GM12872 (cell line): ENCODE data around the gene ZNF783.

Experiments used
- TF ChIP-seq, protein P1 (sequence below): IDR thresholded peaks from 3 replicates; pipeline ENCODE4 v1.5.1; 2011; ENCODE audit warnings: low read depth, mild to moderate bottlenecking, low read length, moderate library complexity; ENCODE audit not compliant: insufficient read depth

ZNF783 gene

DNA sequence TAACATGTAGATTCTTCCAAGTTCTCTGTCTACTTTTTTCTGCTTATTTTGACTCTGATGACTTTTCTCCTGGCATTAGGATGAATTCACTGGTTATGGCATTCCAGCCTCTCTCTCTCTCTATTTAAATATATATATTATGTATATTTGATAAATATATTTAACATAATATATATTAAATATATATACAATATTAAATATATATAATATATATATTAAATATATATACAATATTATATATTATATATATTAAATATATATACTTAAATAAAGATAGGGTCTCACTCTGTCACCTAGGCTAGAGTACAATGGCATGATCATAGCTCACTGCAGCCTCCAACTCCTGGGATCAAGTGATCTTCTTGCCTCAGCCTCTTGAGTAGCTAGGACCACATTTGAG is 60.7 kb downstream of the ZNF783 start:
- TF ChIP-seq, protein P1, sequence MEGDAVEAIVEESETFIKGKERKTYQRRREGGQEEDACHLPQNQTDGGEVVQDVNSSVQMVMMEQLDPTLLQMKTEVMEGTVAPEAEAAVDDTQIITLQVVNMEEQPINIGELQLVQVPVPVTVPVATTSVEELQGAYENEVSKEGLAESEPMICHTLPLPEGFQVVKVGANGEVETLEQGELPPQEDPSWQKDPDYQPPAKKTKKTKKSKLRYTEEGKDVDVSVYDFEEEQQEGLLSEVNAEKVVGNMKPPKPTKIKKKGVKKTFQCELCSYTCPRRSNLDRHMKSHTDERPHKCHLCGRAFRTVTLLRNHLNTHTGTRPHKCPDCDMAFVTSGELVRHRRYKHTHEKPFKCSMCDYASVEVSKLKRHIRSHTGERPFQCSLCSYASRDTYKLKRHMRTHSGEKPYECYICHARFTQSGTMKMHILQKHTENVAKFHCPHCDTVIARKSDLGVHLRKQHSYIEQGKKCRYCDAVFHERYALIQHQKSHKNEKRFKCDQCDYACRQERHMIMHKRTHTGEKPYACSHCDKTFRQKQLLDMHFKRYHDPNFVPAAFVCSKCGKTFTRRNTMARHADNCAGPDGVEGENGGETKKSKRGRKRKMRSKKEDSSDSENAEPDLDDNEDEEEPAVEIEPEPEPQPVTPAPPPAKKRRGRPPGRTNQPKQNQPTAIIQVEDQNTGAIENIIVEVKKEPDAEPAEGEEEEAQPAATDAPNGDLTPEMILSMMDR, result no peak

DNA sequence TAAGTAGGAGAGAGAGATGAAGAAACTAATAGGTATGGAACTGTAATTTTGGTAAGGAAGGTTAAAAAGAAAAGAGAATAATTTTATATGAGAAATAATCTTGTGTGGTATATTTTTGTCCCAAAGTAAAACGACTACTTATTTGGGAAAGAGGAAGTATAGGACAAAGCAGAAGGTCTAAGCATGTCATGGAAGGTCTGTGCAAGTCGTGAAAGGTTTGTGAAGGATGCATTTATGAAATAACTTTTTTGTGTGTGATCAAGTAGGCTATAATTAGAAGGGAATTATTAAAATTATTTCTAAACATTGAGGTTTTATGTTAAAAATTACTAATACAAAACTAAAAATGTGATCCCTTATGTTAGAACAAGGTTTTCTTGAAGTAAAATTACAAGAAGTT is 63.3 kb downstream of the ZNF783 start:
- TF ChIP-seq, protein P1, result no peak

DNA sequence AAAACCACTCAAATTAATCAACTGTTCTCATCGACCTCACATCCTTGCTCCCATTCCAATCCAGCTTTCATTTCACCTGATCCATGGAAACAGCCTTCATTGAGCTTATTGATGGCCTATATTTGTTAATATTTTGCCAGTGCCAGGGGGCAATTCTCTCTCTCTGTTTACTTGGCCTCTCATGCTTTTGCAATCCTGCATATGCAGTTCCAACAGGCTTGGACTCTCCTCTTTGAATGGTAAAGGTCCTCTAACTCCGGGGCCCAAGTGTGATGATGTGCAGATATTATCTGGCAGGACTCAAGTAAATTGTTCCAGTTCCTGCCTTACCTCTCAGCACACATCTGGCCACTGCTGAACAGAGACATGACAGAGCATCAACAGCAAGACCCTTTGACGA is 67.3 kb downstream of the ZNF783 start:
- TF ChIP-seq, protein P1, result no peak

DNA sequence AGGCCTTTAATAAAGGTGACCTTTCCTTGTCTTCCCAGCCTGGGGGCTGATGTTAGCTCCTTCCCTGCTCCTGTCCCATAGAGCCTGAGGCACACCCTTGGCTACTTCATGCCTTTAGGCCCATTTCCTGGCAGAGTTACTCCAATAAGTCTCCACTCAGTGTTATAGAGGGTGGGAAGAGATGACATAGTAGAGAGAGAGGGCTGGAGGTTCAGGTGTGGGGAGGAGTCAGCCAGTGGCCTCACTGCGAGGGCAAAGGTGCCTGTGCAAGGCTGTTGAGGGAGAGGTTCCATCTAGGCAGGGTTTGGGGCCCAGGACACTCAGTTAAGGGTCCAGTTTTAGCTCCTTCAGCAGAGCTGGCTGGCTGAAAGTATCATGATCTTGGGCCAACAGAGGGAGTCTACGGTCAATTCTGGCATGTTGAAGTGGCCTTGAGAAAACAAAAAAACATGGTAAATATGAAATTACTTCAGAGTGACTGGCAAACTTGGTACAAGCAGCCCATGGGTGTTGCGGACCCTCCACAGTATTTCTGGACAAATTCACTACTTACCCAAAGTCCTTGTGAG is 67.9 kb downstream of the ZNF783 start:
- TF ChIP-seq, protein P1, result no peak

DNA sequence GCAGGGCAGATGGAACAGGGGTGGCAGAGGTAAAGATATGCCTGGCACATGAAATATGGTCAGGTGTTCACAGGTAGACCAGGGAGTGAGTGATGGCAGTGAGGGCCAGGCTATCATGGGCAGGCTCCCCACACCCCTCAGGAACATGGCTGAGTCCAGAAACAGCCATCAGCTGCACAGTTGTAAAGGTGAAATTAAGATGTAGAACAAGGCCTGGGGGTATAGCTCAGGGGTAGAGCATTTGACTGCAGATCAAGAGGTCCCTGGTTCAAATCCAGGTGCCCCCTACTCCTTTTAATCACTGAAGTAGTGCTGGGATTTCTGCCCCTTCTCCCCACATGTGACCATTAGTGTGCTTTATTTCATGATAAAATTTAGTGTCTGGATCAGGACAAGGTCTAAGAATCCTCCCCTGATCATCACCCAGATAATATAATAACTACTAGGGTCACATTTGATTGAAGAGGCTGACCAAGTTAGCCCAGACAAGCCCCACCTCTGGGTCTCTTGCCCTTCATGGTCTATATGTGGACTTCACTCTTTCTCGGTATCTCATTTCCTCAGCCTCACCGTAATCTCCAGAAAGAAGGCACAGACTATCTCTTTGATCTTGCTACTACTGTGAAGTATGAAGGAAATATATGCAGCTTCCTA is 69.0 kb downstream of the ZNF783 start:
- TF ChIP-seq, protein P1, result no peak

DNA sequence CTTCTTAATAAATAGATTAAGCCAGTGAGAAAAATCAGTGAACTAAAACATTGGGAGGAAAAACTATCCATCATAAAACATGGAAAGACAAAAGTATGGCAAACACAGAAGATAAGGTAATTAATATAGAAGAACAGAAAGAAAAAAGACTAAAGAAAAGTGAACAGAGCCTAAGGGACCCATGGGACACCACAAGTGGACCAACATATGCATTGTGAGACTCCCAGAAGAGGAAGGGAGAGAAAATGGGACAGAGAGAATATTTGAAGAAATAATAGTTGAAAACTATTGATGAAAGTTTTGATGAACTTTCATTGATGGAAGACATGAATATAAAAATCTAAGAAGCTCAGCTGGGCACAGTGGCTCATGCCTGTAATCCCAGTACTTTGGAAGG is 71.3 kb downstream of the ZNF783 start:
- TF ChIP-seq, protein P1, result no peak

DNA sequence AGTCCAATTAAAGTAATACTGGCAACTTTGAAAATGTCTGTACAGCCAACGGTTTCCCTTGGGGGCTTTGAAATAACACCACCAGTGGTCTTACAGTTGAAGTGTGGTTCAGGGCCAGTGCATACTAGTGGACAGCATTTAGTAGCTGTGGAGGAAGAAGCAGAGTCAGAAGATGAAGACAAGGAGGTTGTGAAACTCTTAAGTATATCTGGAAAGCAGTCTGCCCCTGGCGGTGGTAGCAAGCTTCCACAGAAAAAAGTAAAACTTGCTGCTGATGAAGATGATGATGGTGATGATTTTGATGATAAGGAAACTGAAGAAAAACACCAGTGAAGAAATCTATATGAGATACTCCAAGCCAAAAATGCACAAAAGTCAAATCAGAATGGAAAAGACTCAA is 72.2 kb downstream of the ZNF783 start:
- TF ChIP-seq, protein P1, result peak; percentile 13; the same call in 1 of the 3 replicates
